HL-60/S4 treated with retinoic acid at 250 ng/mL for 4 days and 3 days (cell line): ENCODE measurements around the gene INTS6.

ENCODE experiments used
- in situ Hi-C: fragments of 300-500 bp; cut with MboI; formaldehyde crosslinking; loops from 2 replicates; pipeline ENCODE4 v1.7.0; 2022; ENCODE audit warnings: low sequenced_read_pairs

INTS6 gene

DNA sequence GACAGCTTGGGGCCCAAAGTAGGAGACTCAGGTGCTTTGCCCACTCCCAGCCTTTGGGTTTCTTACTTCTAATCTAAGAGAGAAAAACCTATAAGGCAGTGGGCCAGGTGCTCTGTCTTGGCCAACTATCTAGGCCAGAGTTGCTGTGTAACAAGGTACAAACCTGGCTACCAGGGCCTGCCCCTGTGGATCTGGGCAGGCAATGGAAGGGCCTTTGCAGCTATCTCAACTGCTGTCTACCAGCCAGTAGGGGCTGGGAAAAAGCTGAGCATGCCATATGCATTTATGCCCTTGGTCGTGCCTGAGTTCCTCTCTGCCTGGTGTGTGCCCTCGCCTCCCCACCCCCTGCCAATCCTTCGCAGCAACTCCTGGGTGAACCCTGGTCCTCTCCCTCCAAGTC is 130.0 kb downstream of the INTS6 start:
- in situ Hi-C loops, result no loop called here

DNA sequence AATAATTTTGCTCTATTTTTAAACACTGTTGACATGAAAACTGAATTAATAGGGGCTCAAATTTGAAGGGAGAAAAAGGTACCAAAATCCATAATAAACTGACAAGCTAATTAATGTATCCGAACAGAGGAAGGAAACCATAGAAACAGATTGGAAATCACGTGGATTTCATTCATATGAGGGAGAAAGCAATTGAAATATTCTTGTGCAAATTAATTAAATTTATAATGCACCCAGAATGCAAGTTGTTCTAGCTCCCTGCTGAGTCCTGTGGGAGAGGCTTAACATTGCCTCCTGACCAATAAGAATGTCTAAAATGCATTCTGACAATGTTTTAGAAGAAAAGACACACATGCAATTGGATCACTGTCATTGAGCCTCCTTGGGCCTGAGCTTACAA is 131.0 kb downstream of the INTS6 start:
- in situ Hi-C loops, result no loop called here

DNA sequence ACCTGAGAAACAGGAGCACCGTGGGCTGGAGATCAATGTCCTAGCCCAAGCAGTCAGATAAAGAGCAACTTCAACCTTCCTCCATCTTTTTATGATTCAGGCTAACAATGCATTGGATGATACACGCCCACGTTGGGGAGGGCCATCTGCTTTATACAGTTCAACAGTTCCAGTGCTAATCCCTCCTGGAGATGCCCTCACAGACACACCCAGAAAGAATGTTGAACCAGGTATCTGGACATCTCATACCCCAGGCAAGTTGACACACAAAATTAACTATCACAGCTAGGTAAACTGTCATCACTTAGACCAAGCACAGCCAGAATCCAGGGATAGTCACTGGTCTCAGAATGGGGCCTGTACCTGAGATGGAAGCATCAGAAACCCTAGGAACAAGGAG is 134.0 kb downstream of the INTS6 start:
- in situ Hi-C loops, result no loop called here

DNA sequence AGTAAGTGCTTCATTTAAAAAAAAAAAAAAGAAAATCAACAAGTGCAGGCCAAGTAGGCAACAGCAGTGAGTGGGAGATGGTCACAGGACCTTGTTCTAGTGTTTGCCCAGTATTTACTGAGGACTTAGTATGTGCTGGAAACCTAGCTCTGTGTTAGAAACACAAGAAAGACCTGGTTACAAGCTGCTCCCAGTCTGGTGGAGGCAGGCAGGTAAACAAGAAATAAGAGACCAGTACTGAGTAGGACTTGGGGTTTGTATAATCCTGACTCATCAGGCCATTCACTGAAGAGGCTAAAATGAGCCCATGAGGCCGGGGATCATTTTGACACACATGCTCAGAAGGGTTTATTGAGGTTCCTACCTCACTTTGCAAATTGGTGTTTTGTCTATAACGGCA is 134.8 kb downstream of the INTS6 start:
- in situ Hi-C loops, result no loop called here

DNA sequence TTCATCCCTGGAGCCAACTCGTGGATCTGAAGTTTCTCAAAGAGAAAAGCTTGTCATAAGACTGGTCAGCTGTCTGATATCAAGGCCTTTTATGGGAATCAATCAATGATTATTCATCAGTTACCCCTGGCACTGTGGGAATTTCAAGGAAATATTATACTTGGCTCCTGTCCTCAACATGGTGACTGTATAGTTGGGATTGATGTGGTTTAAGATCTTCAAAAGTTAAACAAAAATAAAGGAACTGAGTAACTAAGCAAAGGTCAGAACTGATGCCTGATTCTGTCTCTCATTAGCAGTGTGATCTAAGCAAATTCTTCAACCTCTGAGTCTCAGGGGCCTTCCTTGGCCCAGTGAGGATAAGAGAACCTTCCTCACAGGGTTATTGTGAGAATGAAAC is 135.6 kb downstream of the INTS6 start:
- in situ Hi-C loops, result no loop called here

DNA sequence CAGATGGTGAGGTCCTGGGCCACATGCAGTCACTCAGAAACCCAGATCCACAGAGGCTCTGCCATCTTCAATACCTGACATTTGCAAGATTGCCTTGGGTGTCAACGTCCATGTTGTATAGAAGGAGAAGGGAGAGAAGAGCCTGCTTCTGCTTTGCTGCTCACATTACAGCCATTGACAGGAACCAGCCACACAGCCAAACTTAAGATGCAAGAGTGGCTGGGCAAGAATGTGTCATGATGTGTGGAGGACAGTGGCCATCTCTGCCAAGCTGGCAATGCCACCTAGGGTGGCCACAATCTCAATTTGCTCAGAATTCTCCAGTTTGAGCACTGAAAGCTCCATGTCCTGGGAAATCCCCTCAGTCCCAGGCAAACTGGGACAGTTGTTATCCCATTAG is 139.2 kb downstream of the INTS6 start:
- in situ Hi-C loops, result no loop called here

DNA sequence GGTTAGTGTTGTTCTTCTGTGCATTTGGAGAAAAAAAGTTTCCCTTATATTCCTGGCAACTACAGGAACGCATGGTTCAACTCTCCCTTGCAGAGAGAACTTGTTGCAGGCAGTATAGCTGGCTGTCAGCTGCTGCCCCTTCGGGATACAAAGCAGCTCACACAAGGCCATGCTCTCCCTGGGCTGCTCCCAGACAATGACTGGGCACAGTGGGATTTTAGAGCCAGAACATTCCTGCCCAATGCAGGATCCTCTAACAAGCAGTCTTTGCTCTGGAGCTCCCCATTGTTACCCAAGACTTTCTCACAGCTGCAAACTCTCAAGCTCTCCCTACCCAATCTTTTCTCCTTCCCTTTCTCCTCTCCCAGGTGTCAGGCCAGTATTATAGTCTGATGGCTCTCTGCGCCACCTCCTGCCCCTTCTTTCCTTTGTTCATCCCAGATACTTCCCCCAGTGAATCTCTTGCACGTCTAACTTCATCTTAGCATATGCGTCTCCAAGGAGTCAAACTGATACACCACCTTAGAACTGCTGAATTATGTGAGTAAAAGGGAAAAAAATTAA is 140.8 kb downstream of the INTS6 start:
- in situ Hi-C loops, result no loop called here
